Neuronal stem cell (in vitro differentiated cells): Measurements from ENCODE around the gene DCLK2.

ENCODE experiments used
- DNase-seq: peaks from one replicate; pipeline ENCODE4 v3.0.0-alpha.2; 2013; ENCODE audit warnings: low spot score
- H2AFZ ChIP-seq: one replicate; pipeline ENCODE4 v1.6.1; 2013; ENCODE audit warnings: mild to moderate bottlenecking, low read length, inconsistent platforms
- H2AK5ac ChIP-seq: 2 replicates; pipeline ENCODE4 v1.6.1; 2013; ENCODE audit warnings: low read depth, mild to moderate bottlenecking, inconsistent platforms, low read length, moderate library complexity, mixed read lengths
- H2BK120ac ChIP-seq: 2 replicates; pipeline ENCODE4 v1.6.1; 2013; ENCODE audit warnings: low read depth, mild to moderate bottlenecking, inconsistent platforms, low read length, moderate library complexity, mixed read lengths
- H2BK12ac ChIP-seq: one replicate; pipeline ENCODE4 v1.6.1; 2013; ENCODE audit warnings: low read length, inconsistent platforms
- H2BK15ac ChIP-seq: 2 replicates; pipeline ENCODE4 v1.6.1; 2013; ENCODE audit warnings: mild to moderate bottlenecking, low read length, inconsistent platforms, mixed read lengths
- H2BK5ac ChIP-seq: one replicate; pipeline ENCODE4 v1.6.1; 2013; ENCODE audit warnings: inconsistent platforms, mild to moderate bottlenecking, low read length, moderate library complexity
- H3K14ac ChIP-seq: one replicate; pipeline ENCODE4 v1.6.1; 2013; ENCODE audit warnings: low read length, inconsistent platforms
- H3K18ac ChIP-seq: 2 replicates; pipeline ENCODE4 v1.6.1; 2013; ENCODE audit warnings: low read length, inconsistent platforms
- H3K23ac ChIP-seq: 2 replicates; pipeline ENCODE4 v1.6.1; 2013; ENCODE audit warnings: low read depth, mild to moderate bottlenecking, mixed read lengths, low read length, inconsistent platforms; ENCODE audit not compliant: poor library complexity
- H3K27ac ChIP-seq: replicated peaks from 3 replicates; pipeline ENCODE4 v1.5.1; 2013; ENCODE audit warnings: low read length, inconsistent platforms
- H3K27me3 ChIP-seq, 3 experiments: 2 replicates each; pipeline ENCODE4 v1.6.1; 2013; ENCODE audit warnings: low read length in 3 of 3, mild to moderate bottlenecking in 2 of 3, inconsistent platforms in 1 of 3, low read depth in 1 of 3, mixed read lengths in 1 of 3, moderate library complexity in 1 of 3; ENCODE audit not compliant: control insufficient read depth in 3 of 3, insufficient read depth in 3 of 3
- H3K36me3 ChIP-seq, 2 donors: replicated peaks in 1 of 2; 2 replicates each; pipeline ENCODE4 v1.6.1; 2013; ENCODE audit warnings: low read length in 2 of 2; ENCODE audit not compliant: control insufficient read depth in 2 of 2, insufficient read depth in 2 of 2
- H3K4ac ChIP-seq: 2 replicates; pipeline ENCODE4 v1.6.1; 2013; ENCODE audit warnings: inconsistent platforms, mild to moderate bottlenecking, low read length, moderate library complexity
- H3K4me1 ChIP-seq, 2 donors: 1 replicate in 1 of 2; 2 replicates in 1 of 2; pipeline ENCODE4 v1.6.1; 2013; ENCODE audit warnings: low read length in 2 of 2, low read depth in 1 of 2; ENCODE audit not compliant: control insufficient read depth in 2 of 2, insufficient read depth in 1 of 2
- H3K4me2 ChIP-seq: one replicate; pipeline ENCODE4 v1.6.1; 2013; ENCODE audit warnings: mild to moderate bottlenecking, low read length, inconsistent platforms; ENCODE audit not compliant: insufficient read depth, poor library complexity, severe bottlenecking
- H3K4me3 ChIP-seq, 2 donors: 2 replicates each; pipeline ENCODE4 v1.5.1; 2013; ENCODE audit warnings: low read length in 2 of 2, mild to moderate bottlenecking in 2 of 2, inconsistent platforms in 1 of 2, moderate library complexity in 1 of 2
- H3K79me1 ChIP-seq: one replicate; pipeline ENCODE4 v1.6.1; 2013; ENCODE audit warnings: low read depth, mild to moderate bottlenecking, inconsistent platforms, low read length, moderate library complexity
- H3K9ac ChIP-seq: one replicate; pipeline ENCODE4 v1.6.1; 2013; ENCODE audit warnings: mild to moderate bottlenecking, low read depth, low read length, inconsistent platforms; ENCODE audit not compliant: poor library complexity
- H3K9me3 ChIP-seq, 2 donors: replicated peaks in 1 of 2; 2 replicates each; pipeline versions ENCODE3 to v1.6.1; 2013; ENCODE audit warnings: low read length in 2 of 2, mild to moderate bottlenecking in 2 of 2, inconsistent platforms in 1 of 2, low read depth in 1 of 2, mixed read lengths in 1 of 2, moderate library complexity in 1 of 2; ENCODE audit not compliant: control insufficient read depth in 2 of 2, insufficient read depth in 1 of 2
- H4K8ac ChIP-seq: one replicate; pipeline ENCODE4 v1.6.1; 2013; ENCODE audit warnings: low read depth, mild to moderate bottlenecking, inconsistent platforms, low read length, moderate library complexity
- H4K91ac ChIP-seq: one replicate; pipeline ENCODE4 v1.6.1; 2013; ENCODE audit warnings: low read length, low read depth, mild to moderate bottlenecking, inconsistent platforms; ENCODE audit not compliant: poor library complexity
- WGBS, 2 donors: extraction: QIAGEN DNeasy Blood & Tissue Kit; methylation state at CpG; one replicate each; pipeline ENCODE4 v1.1.7; 2013; ENCODE audit warnings: missing lambda C conversion rate in 2 of 2, mixed read lengths in 1 of 2; ENCODE audit not compliant: insufficient read length in 2 of 2, insufficient replicate concordance in 1 of 2; ENCODE audit errors: extremely low coverage in 2 of 2; 5-methylcytosine and 5-hydroxymethylcytosine counted together

Gene DCLK2

GRCh38 chr4:150089732-150090131 is 11.5 kb downstream of the DCLK2 start:
- peaks cover 0 to 3% of the 10 kb centered on the region in 2 donors for H3K36me3 ChIP-seq
- H3K9ac ChIP-seq = no peak overlapping the region
- H3K4me1 ChIP-seq = no peaks in the 10 kb centered on the region
- no peak overlapping the region for H3K14ac ChIP-seq
- no peak overlapping the region for H4K8ac ChIP-seq
- no CpG with 5 or more reads among the region's 5 CpGs for WGBS, 2 donors
- H3K9me3 ChIP-seq = peaks cover 0 to 21% of the 10 kb centered on the region in 2 donors
- DNase-seq = no peak
- H3K79me1 ChIP-seq = no peaks in the 10 kb centered on the region
- H4K91ac ChIP-seq = no peak overlapping the region
- H2BK12ac ChIP-seq = no peak overlapping the region
- no peak overlapping the region for H3K23ac ChIP-seq
- no peak overlapping the region for H3K18ac ChIP-seq
- no peak overlapping the region for H2AK5ac ChIP-seq
- H2AFZ ChIP-seq = no peak overlapping the region
- H2BK120ac ChIP-seq = no peak overlapping the region
- H2BK5ac ChIP-seq = no peak overlapping the region
- H3K4ac ChIP-seq = no peak overlapping the region
- H3K27me3 ChIP-seq = no peaks in the 10 kb centered on the region
- no peak overlapping the region for H3K27ac ChIP-seq
- H2BK15ac ChIP-seq = no peak overlapping the region
- H3K4me3 ChIP-seq = no peak overlapping the region
- H3K4me2 ChIP-seq = no peak overlapping the region

- Histone ChIP-seq H3K4me1 (no peaks in the 10 kb centered on the region), H3K18ac (no peak overlapping the region), H2BK12ac (no peak overlapping the region), H3K4me3 (no peak overlapping the region), H2AFZ (no peak overlapping the region), H2BK15ac (no peak overlapping the region), H3K4ac (no peak overlapping the region), H3K9me3 (peaks cover 0 to 11% of the 10 kb centered on the region in 2 donors), H3K14ac (no peak overlapping the region), H3K79me1 (no peaks in the 10 kb centered on the region), H4K8ac (no peak overlapping the region), H2BK5ac (no peak overlapping the region), H3K4me2 (no peak overlapping the region), H2AK5ac (no peak overlapping the region), H2BK120ac (no peak overlapping the region), H4K91ac (no peak overlapping the region), H3K27ac (no peak overlapping the region), H3K27me3 (no peaks in the 10 kb centered on the region), H3K23ac (no peak overlapping the region), H3K36me3 (peaks cover 0 to 3% of the 10 kb centered on the region in 2 donors), H3K9ac (no peak overlapping the region)
- DNase-seq = no peak
- WGBS, 2 donors = no CpG with 5 or more reads among the region's 6 CpGs
These were observed 12.6 kb downstream of the DCLK2 start for GRCh38 chr4:150090836-150091235.

- Histone ChIP-seq H3K4ac (no peak overlapping the region), H2BK12ac (no peak overlapping the region), H3K4me1 (peaks cover 0 to 7% of the 10 kb centered on the region in 2 donors), H3K27ac (no peak overlapping the region), H3K14ac (no peak overlapping the region), H2AFZ (no peak overlapping the region), H2BK15ac (no peak overlapping the region), H2BK120ac (no peak overlapping the region), H3K27me3 (no peaks in the 10 kb centered on the region), H3K9me3 (no peaks in the 10 kb centered on the region), H2BK5ac (no peak overlapping the region), H4K91ac (no peak overlapping the region), H3K36me3 (peaks cover 0 to 3% of the 10 kb centered on the region in 2 donors), H3K79me1 (no peaks in the 10 kb centered on the region), H3K4me2 (no peak overlapping the region), H4K8ac (no peak overlapping the region), H3K4me3 (no peak overlapping the region), H3K9ac (no peak overlapping the region), H3K18ac (no peak overlapping the region), H2AK5ac (no peak overlapping the region), H3K23ac (no peak overlapping the region)
- DNase-seq = no peak
- WGBS, 2 donors = no CpG with 5 or more reads among the region's 1 CpG
These were observed 16.4 kb downstream of the DCLK2 start for GRCh38 chr4:150094676-150095075.

DNA sequence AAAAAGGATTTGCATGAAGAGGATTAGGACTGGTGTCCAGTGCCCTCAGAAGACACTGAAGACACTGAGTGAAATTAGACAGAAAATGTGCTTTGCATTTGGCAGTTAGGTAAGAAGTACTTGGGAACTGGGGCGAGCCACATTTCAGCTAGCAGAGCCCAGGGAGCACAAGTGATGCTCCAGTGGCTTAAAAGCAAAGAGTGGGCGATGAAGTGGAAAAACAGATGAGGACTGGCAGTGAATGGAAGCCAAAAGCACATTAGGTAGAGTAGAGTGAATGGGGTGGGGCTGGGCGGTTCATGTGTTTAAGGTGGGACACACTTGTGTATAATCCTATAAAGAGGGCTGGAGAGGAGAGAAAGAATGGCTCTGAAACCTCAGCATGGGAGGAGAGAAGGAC is 18.4 kb downstream of the DCLK2 start:
- Histone ChIP-seq H3K4me2 (no peak overlapping the region), H3K4ac (no peak overlapping the region), H2AFZ (no peak overlapping the region), H3K4me1 (peaks cover 0 to 7% of the 10 kb centered on the region in 2 donors), H3K36me3 (no peaks in the 10 kb centered on the region), H2BK5ac (no peak overlapping the region), H3K79me1 (no peaks in the 10 kb centered on the region), H4K91ac (no peak overlapping the region), H2BK15ac (no peak overlapping the region), H2AK5ac (no peak overlapping the region), H3K27ac (no peak overlapping the region), H3K9ac (no peak overlapping the region), H4K8ac (no peak overlapping the region), H3K4me3 (no peak overlapping the region), H2BK12ac (no peak overlapping the region), H2BK120ac (no peak overlapping the region), H3K9me3 (no peaks in the 10 kb centered on the region), H3K27me3 (no peaks in the 10 kb centered on the region), H3K23ac (no peak overlapping the region), H3K18ac (no peak overlapping the region), H3K14ac (no peak overlapping the region)
- peak; percentile 23 for DNase-seq
- no CpG with 5 or more reads among the region's 3 CpGs for WGBS, 2 donors
